Measurements from ENCODE around the gene SEMA5A.

Gene SEMA5A

DNA sequence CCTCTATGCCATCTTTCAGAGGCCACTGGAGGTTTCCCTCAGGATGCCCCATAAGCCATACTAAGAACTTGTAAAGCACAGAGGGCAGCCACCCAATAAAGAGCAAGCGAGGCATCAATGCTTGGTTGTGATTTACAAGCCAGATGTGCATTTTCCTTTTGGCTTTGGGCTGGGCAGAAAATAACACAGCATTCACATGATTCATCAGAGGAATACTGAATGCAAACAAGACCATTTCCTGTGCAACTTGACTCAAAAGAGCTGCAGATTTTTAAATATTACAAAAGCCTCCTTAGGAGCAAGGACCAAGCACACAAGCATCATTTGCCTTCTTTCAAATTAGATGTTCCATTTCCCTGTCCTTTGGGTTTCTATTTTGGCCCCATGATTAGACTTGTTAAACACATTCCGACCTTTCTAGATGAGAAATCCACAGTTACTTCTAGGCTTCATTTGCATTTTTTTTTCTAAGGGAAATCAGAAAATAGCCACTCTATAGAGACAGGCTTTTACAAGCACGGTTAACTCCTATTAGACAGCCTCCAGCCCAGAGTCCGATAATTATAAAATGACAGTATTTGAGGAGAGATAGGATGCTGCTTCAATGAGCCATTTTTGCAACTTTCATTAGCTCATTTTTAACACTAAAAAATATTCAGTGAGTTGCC, 207.8 kb downstream of the SEMA5A start:
- H3K4me2 ChIP-seq (ENCODE audit: low read depth, low read length) = no peak overlapping the region
- no peak for DNase-seq
- H4K20me1 ChIP-seq (ENCODE audit: insufficient read depth, low read length) = no peaks in the 10 kb centered on the region
- no peaks in the 10 kb centered on the region for H3K9me2 ChIP-seq (replicated peaks; ENCODE audit: insufficient read depth, low read length)
- no peak overlapping the region for H3K27ac ChIP-seq (ENCODE audit: low read length)
- no peaks in the 10 kb centered on the region for H3K9me3 ChIP-seq (replicated peaks; ENCODE audit: insufficient read depth, low read length)
- no peaks in the 10 kb centered on the region for H3K79me2 ChIP-seq (ENCODE audit: low read length)
- no peaks in the 10 kb centered on the region for H3F3A ChIP-seq (ENCODE audit: insufficient read depth, low read length)
- peaks cover 7% of the 10 kb centered on the region for H3K4me1 ChIP-seq (ENCODE audit: low read length)
- no peak overlapping the region for H3K4me3 ChIP-seq (ENCODE audit: low read length)
- TF ChIP-seq, protein P1, sequence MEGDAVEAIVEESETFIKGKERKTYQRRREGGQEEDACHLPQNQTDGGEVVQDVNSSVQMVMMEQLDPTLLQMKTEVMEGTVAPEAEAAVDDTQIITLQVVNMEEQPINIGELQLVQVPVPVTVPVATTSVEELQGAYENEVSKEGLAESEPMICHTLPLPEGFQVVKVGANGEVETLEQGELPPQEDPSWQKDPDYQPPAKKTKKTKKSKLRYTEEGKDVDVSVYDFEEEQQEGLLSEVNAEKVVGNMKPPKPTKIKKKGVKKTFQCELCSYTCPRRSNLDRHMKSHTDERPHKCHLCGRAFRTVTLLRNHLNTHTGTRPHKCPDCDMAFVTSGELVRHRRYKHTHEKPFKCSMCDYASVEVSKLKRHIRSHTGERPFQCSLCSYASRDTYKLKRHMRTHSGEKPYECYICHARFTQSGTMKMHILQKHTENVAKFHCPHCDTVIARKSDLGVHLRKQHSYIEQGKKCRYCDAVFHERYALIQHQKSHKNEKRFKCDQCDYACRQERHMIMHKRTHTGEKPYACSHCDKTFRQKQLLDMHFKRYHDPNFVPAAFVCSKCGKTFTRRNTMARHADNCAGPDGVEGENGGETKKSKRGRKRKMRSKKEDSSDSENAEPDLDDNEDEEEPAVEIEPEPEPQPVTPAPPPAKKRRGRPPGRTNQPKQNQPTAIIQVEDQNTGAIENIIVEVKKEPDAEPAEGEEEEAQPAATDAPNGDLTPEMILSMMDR (IDR thresholded peaks at IDR 0.05; ENCODE audit: low read length) = no peak
- TF ChIP-seq EZH2phosphoT487 (IDR thresholded peaks at IDR 0.05; ENCODE audit: low read length) (no peak), EZH2 (optimal IDR thresholded peaks at IDR 0.05; ENCODE audit: low read depth, low read length) (no peak)
- no peak overlapping the region for H3K9ac ChIP-seq (ENCODE audit: low read length)
- H3K27me3 ChIP-seq (replicated peaks; ENCODE audit: insufficient read depth, low read length) = no peaks in the 10 kb centered on the region
- no peak overlapping the region for H2AFZ ChIP-seq (ENCODE audit: low read length)
- H3K36me3 ChIP-seq (replicated peaks; ENCODE audit: insufficient read depth, low read length) = no peaks in the 10 kb centered on the region

- Histone ChIP-seq H4K20me1 (ENCODE audit: insufficient read depth, low read length) (no peaks in the 10 kb centered on the region), H3K27me3 (replicated peaks; ENCODE audit: insufficient read depth, low read length) (no peaks in the 10 kb centered on the region), H3K79me2 (ENCODE audit: low read length) (no peaks in the 10 kb centered on the region), H3K9me2 (replicated peaks; ENCODE audit: insufficient read depth, low read length) (no peaks in the 10 kb centered on the region), H3K4me3 (ENCODE audit: low read length) (no peak overlapping the region), H3K9me3 (replicated peaks; ENCODE audit: insufficient read depth, low read length) (no peaks in the 10 kb centered on the region), H3K36me3 (replicated peaks; ENCODE audit: insufficient read depth, low read length) (no peaks in the 10 kb centered on the region), H3K9ac (ENCODE audit: low read length) (no peak overlapping the region), H2AFZ (ENCODE audit: low read length) (no peak overlapping the region), H3K4me2 (ENCODE audit: low read depth, low read length) (no peak overlapping the region), H3K27ac (ENCODE audit: low read length) (no peak overlapping the region), H3K4me1 (ENCODE audit: low read length) (0 out of 2 replicates have a peak, but pooled peaks cover 6% of the 10 kb centered on the region), H3F3A (ENCODE audit: insufficient read depth, low read length) (no peaks in the 10 kb centered on the region)
- no peak for DNase-seq
- no peak for TF ChIP-seq EZH2 (optimal IDR thresholded peaks at IDR 0.05; ENCODE audit: low read depth, low read length)
- TF ChIP-seq, protein P1 (IDR thresholded peaks at IDR 0.05; ENCODE audit: low read length) = no peak
- no peak for TF ChIP-seq EZH2phosphoT487 (IDR thresholded peaks at IDR 0.05; ENCODE audit: low read length)
Measured at GRCh38 chr5:9335754-9336495, 209.9 kb downstream of the SEMA5A start.

DNA sequence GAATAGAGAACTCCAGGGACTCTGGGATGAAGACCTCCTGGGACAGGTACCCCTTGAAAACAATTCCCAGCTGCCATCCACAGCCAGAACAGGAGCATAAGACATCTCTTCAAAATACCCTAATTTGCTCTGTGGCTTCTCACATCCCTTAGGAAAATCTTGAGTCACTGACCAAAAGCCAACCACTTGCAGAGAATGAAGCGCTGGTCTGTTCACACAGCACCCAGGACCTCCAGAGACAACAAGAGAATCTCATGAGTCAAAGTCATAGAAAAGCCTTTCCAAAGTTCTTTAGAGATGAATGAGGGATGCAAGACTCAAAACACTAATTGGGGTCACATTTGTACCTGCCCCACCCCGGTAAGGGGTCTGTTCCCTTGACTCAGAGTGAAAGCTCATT, 210.6 kb downstream of the SEMA5A start:
- Histone ChIP-seq H2AFZ (ENCODE audit: low read length) (no peak overlapping the region), H3K4me3 (ENCODE audit: low read length) (no peak overlapping the region), H3K27ac (ENCODE audit: low read length) (no peak overlapping the region), H3K4me2 (ENCODE audit: low read depth, low read length) (no peak overlapping the region), H3K36me3 (replicated peaks; ENCODE audit: insufficient read depth, low read length) (no peaks in the 10 kb centered on the region), H3K9me3 (replicated peaks; ENCODE audit: insufficient read depth, low read length) (no peaks in the 10 kb centered on the region), H4K20me1 (ENCODE audit: insufficient read depth, low read length) (no peaks in the 10 kb centered on the region), H3K9me2 (replicated peaks; ENCODE audit: insufficient read depth, low read length) (no peaks in the 10 kb centered on the region), H3K27me3 (replicated peaks; ENCODE audit: insufficient read depth, low read length) (no peaks in the 10 kb centered on the region), H3K9ac (ENCODE audit: low read length) (no peak overlapping the region), H3K79me2 (ENCODE audit: low read length) (no peaks in the 10 kb centered on the region), H3K4me1 (ENCODE audit: low read length) (0 out of 2 replicates have a peak, but pooled peaks cover 6% of the 10 kb centered on the region), H3F3A (ENCODE audit: insufficient read depth, low read length) (no peaks in the 10 kb centered on the region)
- no peak for TF ChIP-seq EZH2phosphoT487 (IDR thresholded peaks at IDR 0.05; ENCODE audit: low read length)
- TF ChIP-seq, protein P1 (IDR thresholded peaks at IDR 0.05; ENCODE audit: low read length) = no peak
- TF ChIP-seq EZH2 (optimal IDR thresholded peaks at IDR 0.05; ENCODE audit: low read depth, low read length) = no peak
- DNase-seq = no peak

All from MM.1S (cell line).